ENCODE results near the gene SYNM. TPM values are rescaled to one million over a fixed set of nuclear protein-coding genes. Genes with fewer than 3 reads are reported as not detected.

Gene SYNM
- total and polyA plus RNA-seq, 8 donors: 4.0 to 469 (median 146) TPM

GRCh38 chr15:99174567-99175395 is 69.9 kb downstream of the SYNM start:
- Histone ChIP-seq H3K9me3 (no peaks in the 10 kb centered on the region), H3K27ac (peak overlapping the region in 4 of 5 donors; percentile 68 to 91 (median 84)), H3K36me3 (peaks cover 0 to 53% (median 43%) of the 10 kb centered on the region in 4 donors), H3K27me3 (no peaks in the 10 kb centered on the region), H3K4me1 (peaks cover 0 to 44% (median 17%) of the 10 kb centered on the region in 4 donors), H3K4me3 (no peak overlapping the region)
- intact Hi-C loops (cut with DNase I; ENCODE audit: low total_unique reads): no loop called here
- no peak for DNase-seq
- TF ChIP-seq POLR2A (IDR thresholded peaks at IDR 0.05) (no peak), CTCF (IDR thresholded peaks at IDR 0.05) (no peak), POLR2AphosphoS5 (IDR thresholded peaks at IDR 0.05) (peak; percentile 18 to 82 (median 36)), EP300 (IDR thresholded peaks at IDR 0.05) (peak; percentile 75)
- WGBS, 5 donors: 63 to 77% (median 74%) methylated on average over 15 of the region's 15 CpGs

GRCh38 chr15:99176757-99177156 is 71.9 kb downstream of the SYNM start:
- TF ChIP-seq POLR2A (IDR thresholded peaks at IDR 0.05) (no peak), EP300 (IDR thresholded peaks at IDR 0.05) (no peak), POLR2AphosphoS5 (IDR thresholded peaks at IDR 0.05) (no peak), CTCF (IDR thresholded peaks at IDR 0.05) (no peak)
- intact Hi-C loops (cut with DNase I; ENCODE audit: low total_unique reads): no loop called here

GRCh38 chr15:99177679-99178078 is 72.8 kb downstream of the SYNM start:
- Histone ChIP-seq H3K4me1 (peaks cover 0 to 66% (median 20%) of the 10 kb centered on the region in 4 donors), H3K4me3 (no peak overlapping the region), H3K27me3 (no peaks in the 10 kb centered on the region), H3K27ac (peak overlapping the region in 2 of 5 donors; percentile 81 to 91), H3K9me3 (no peaks in the 10 kb centered on the region), H3K36me3 (peaks cover 0 to 30% (median 24%) of the 10 kb centered on the region in 4 donors)
- 82 to 96% (median 90%) methylated on average over 2 of the region's 2 CpGs for WGBS, 5 donors
- no peak for DNase-seq
- intact Hi-C loops (cut with DNase I; ENCODE audit: low total_unique reads): no loop called here
- no peak for TF ChIP-seq EP300 (IDR thresholded peaks at IDR 0.05)
- no peak for TF ChIP-seq POLR2AphosphoS5 (IDR thresholded peaks at IDR 0.05)
- TF ChIP-seq CTCF (IDR thresholded peaks at IDR 0.05): no peak
- TF ChIP-seq POLR2A (IDR thresholded peaks at IDR 0.05): no peak

More at GRCh38 chr15:99176757-99177156, 71.9 kb downstream of the SYNM start:
- peaks cover 0 to 59% (median 20%) of the 10 kb centered on the region in 4 donors for H3K4me1 ChIP-seq
- no peak for DNase-seq
- peaks cover 0 to 40% (median 32%) of the 10 kb centered on the region in 4 donors for H3K36me3 ChIP-seq
- no peak overlapping the region for H3K4me3 ChIP-seq
- 90 to 98% (median 96%) methylated on average over 2 of the region's 2 CpGs for WGBS, 5 donors
- no peaks in the 10 kb centered on the region for H3K27me3 ChIP-seq
- H3K27ac ChIP-seq: peak overlapping the region in 3 of 5 donors; percentile 81 to 91 (median 86)
- no peaks in the 10 kb centered on the region for H3K9me3 ChIP-seq

GRCh38 chr15:99180086-99180963 is 75.4 kb downstream of the SYNM start:
- Histone ChIP-seq H3K4me3 (no peak overlapping the region), H3K9me3 (no peaks in the 10 kb centered on the region), H3K4me1 (peaks cover 0 to 58% (median 15%) of the 10 kb centered on the region in 4 donors), H3K36me3 (peaks cover 0 to 19% (median 11%) of the 10 kb centered on the region in 4 donors), H3K27me3 (no peaks in the 10 kb centered on the region), H3K27ac (peak overlapping the region in 3 of 5 donors; percentile 57 to 77 (median 62))
- TF ChIP-seq CTCF (IDR thresholded peaks at IDR 0.05) (no peak), POLR2AphosphoS5 (IDR thresholded peaks at IDR 0.05) (no peak), POLR2A (IDR thresholded peaks at IDR 0.05) (no peak), EP300 (IDR thresholded peaks at IDR 0.05) (no peak)
- no peak for DNase-seq
- intact Hi-C loops (cut with DNase I; ENCODE audit: low total_unique reads): no loop called here
- 69 to 88% (median 76%) methylated on average over 3 of the region's 3 CpGs for WGBS, 5 donors
